IPS-NIHi11 (cell line): ENCODE measurements around the gene TYROBP.
"Not testable (repeated sequence)": the region's sequence is repeated elsewhere in the genome, so short reads cannot be mapped to it uniquely, and the experiment has no call there.

ENCODE experiments used
- DNase-seq: peaks from one replicate; pipeline ENCODE4 v3.0.0; 2012; ENCODE audit warnings: mixed read lengths, low spot score

Gene TYROBP

GRCh38 chr19:35899547-35900214 is 8.4 kb downstream of the TYROBP start:
- peak; percentile 85 for DNase-seq

DNA sequence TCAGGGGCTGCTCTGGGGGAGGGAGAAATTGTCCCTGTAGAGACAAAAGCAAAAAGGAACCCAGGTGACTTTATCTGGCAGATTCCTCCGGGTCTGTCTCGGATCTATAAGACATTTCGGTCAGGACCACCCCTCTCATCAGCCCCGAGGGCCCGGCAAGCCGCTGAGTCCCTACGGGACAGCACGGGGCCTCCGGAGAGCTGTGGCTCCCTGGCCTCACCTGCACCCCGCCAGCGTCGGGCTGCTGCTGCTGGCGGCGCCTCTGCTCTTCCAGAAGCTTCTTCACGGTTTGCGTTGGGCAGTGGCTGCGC is 9.6 kb downstream of the TYROBP start:
- DNase-seq: peak; percentile 49

DNA sequence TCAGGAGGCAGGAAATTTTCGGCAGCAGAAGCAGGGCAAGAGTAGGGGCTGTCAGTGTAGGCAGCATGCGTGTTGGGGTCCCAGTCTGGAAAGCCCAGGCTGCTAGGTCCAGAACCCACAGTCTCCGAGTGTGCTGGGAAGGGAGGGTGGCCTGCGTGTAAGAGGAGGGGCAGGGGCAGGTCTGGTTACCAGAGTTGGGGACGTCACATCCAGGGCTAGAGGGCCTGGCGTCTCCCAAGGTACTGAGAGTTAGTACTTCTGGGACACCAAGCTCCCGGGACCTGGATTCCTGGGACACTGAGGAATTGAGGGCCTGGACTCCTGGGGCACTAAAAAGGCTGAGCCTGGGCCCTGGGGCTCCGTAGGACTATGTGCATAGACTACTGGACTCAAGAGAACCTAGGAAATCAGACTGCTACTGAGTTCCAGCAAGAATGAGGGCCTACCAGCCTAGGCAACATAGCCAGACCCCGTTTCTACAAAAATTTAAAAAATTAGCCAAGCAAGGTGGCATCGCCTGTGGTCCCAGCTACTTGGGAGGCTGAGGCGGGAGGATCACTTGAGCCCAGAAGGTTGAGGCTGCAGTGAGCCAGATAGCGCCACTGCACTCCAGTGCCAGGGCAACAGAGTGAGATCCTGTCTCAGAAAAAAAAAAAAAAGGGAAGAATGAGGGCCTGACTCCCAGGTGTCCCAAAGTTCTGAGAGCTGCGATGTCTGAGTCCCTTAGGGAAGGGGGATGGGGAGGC is 10.2 kb downstream of the TYROBP start:
- DNase-seq: no peak

- no peak for DNase-seq
These were observed 11.5 kb downstream of the TYROBP start for GRCh38 chr19:35896643-35897040.

DNA sequence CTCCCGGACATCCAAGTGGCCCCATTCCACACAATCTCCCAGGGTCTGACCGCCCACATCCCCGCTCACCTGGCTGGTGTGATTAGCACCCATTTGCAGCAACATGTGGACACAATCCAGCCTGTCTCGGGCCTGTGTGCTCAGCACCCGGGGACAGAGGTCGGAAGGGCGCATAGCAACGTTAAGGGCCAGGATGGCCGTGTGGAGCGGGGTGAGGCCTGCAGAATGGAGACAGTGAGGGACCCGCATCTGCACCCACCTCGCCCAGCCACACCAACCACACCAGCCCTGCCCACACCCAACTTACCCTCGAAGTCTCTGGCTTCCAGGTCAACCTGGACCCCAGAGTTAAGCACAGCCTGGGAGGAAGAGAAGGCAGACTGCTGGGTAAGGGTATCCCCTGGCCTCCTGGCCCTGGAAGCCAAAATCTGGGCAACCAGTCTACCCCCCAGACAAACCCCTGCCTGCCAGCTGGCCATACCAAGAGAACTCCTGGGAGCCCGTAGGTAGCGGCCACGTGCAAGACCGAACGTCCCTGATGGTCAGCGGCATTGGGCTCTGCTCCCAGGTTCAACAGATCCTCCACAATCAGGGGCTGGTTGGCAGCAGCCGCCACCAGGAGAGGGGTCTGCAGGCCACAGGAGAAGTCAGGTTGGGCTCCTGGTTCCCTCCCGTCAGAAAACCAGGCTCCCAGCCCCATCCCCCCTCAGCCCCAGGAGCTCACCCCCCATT is 12.0 kb downstream of the TYROBP start:
- no peak for DNase-seq

- no peak for DNase-seq
These were observed 13.8 kb downstream of the TYROBP start for GRCh38 chr19:35894342-35894741.

GRCh38 chr19:35891819-35892218 is 16.3 kb downstream of the TYROBP start:
- DNase-seq: not testable (repeated sequence)

DNA sequence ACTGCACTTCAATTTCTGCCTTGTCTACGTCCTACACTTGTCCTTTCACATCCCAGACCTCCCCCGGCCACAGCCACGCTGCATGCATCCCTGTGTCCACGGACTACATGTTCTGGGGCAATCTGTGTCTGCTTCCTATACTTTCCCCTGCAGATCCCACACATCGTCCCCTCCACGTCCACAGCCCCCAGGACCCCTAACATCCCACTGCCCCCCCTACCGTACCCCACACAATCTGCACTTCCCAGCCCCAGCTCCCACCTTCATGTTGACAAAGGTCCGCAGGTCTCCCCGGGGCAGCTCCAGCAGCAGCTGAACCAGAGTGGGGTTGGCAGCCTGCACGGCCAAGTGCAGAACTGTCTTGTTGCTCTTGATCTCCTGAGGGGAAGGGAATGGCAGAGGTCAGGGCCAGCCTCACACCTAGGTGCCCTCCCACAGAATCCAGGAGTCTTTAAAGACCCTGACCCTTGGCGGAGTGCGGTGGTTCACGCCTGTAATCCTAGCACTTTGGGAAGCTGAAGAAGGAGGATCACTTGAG is 17.9 kb downstream of the TYROBP start:
- DNase-seq: no peak

DNA sequence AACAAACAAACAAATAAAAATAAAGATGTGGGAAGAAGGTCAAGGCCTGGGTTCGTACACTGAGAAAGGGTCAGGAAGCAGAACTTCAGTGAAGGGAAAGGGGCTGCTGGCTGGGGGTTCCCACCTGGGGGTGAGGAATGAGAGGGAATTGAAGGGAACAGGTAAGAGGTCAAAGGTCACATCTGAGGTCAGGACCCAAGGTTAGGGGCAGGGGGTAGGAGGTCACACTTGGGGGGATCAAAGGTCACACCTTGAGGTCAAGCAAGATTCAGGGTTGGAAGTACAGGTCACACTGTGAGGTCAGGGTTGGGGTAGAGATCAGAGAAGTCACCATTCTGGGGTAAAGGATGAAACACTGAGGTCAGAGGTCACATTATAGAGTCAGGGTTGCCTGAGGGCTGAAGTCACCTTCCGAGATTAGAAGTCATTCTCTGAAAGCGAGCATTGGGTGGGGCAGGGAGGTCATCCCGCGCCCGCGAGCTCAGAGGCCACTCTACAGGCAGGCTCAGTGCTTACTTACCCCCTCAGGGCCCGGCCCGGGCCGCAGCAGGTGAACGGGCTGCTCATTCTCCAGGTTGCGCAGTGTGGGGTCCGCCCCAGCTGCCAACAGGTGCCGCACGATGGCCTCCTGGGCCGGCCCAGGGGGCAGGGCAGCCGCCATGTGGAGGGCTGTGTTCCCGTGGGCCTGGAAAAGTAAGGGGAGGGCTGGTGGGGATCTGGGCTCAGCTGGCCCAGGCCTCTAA is 18.6 kb downstream of the TYROBP start:
- DNase-seq: no peak

DNA sequence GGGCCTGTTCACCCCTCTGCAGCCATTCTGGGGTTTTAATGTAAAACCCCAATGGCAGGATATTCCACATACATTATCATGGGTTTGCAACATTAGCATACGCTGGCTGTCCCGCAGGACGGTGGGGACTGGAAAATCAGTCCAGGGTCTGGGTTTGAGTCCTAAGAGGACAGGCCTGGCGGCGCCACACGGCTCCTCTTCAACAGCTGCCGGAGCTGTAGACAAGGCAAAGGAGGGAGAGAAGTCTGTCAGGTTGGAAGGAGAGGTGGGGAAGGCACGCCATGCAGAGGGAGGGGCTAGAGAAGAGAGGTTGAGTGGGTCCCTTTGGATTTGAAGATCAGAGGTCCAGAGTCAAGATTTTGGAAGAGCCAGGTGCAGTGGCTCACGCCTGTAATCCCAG is 19.7 kb downstream of the TYROBP start:
- no peak for DNase-seq

DNA sequence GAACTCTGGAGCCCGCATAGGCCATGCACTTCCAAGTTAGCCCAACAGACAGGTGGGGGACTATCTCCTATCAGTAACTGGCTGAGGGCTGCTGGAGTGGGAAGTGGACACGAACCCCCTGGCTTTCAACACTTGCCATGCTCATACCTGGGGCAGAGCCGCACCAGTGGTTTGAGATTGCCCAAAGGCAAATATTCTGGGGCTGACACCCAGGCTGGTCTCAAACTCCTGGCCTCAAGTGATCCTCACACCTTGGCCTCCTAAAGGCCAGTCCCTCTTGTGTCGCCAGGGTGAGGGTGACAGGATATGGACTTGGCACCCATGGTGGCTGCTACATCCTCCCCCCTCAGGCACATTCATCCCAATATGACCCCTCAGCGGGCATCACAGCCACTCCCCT is 20.9 kb downstream of the TYROBP start:
- no peak for DNase-seq

DNA sequence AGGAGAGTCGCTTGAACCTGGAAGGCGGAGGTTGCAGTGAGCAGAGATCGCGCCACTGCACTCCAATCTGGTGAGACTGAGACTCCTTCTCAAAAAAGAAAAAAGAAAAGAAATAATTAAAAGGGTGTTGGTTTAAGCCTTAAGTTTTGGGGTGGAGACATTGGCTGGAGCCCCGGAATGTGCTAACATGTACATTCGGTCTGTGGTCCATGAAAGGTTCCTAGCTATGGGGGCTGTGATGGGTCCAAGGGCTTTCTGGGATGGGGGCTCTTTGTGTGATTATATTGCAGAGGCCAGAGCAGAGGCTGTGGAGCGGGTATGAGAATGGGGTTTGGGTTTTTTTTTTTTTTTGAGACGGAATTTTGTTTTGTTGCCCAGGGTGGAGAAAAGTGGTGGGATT is 22.2 kb downstream of the TYROBP start:
- DNase-seq: no peak

DNA sequence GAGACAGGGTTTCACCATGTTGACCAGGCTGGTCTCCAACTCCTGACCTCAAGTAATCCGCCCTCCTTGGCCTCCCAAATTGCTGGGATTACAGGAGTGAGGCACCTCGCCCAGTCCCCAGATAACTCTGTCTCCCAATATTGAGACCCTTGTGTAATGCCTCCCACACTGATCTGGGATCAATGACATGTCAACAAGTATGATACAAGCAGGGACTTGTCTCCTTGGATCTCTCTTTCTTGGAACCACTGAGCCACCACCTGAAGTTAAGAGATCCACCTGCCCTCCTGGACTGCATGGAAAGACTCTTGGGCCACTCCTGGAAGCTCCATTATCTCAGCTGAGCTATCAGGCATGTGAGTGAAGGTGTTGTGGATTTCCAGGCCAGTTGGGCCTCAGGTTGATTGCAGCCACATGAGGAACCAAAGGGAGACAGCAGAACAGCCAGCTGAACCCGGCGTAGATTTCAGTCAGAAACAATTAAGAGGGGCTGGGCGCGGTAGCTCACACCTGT is 22.8 kb downstream of the TYROBP start:
- DNase-seq: no peak

- no peak for DNase-seq
These were observed 24.2 kb downstream of the TYROBP start for GRCh38 chr19:35883882-35884281.

DNA sequence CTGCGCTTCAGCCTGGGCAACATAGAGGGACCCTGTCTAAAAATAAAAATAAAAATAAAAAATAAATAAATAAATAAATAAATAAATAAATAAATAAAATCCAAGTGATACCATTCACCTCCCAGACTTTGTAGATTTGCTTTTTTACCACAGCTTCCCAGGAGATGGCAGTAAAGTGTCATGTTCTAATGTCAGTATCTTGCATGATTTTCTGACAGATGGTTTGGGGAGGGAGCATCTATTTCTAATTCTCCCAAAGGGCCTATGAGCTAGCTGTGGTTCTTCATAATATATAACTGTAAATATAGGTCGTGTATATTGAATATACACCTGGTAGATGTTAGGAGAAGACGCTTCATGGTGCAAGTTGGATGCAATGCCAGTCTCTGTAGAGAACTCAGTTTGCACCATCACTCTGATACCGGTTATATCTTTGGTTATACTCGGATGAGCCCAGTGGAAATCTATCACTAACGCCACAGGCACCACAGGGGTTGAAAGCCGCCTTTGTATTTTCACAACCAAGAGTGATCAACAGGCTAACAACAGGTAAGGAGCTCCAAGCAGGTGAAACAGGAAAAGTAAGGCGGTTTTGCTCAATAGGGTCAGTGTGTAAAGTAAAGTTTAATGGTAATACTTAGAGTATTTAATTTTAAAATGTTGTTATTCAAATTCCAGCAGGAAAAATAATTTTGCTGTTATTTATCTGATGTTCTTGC is 25.8 kb downstream of the TYROBP start:
- peak; percentile 46 for DNase-seq

GRCh38 chr19:35879770-35880317 is 28.3 kb downstream of the TYROBP start:
- DNase-seq: peak; percentile 96

DNA sequence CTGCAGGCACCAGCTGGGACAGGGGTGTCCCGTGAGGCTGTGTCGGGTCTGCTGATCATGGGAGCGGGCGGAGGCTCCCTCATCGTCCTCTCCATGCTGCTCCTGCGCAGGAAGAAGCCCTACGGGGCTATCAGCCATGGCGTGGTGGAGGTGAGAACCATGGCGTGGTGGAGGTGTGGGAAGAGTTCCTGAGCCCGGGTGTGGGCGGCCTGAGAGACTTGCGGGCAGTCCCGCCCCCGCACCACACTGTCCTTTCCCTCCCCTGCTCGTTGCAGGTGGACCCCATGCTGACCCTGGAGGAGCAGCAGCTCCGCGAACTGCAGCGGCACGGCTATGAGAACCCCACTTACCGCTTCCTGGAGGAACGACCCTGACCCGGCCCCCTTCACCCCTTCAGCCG is 29.0 kb downstream of the TYROBP start:
- no peak for DNase-seq

GRCh38 chr19:35874392-35874930 is 33.6 kb downstream of the TYROBP start:
- no peak for DNase-seq

- DNase-seq: no peak
These were observed 35.9 kb downstream of the TYROBP start for GRCh38 chr19:35872180-35872579.

GRCh38 chr19:35871611-35872010 is 36.5 kb downstream of the TYROBP start:
- DNase-seq: no peak

DNA sequence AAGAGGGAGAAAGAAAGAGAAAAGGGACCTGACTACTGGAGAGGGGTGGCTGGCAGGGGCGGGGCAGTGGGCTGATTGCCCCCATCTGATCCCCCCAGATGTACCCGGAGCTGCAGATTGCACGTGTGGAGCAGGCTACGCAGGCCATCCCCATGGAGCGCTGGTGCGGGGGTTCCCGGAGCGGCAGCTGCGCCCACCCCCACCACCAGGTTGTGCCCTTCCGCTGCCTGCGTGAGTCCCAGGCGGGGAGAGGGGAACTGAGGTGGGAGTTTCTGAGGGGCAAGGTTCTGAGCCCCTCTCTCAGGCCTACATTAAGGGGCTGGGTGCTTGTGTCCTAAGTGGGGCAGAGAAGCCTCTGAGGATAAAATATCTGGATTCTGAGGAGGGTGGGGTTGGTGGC is 37.3 kb downstream of the TYROBP start:
- no peak for DNase-seq
